ENCODE results near the gene MINDY3. TPM values are rescaled to one million over a fixed set of nuclear protein-coding genes. Genes with fewer than 3 reads are reported as not detected.

Gene MINDY3
- total and polyA plus RNA-seq, 12 donors: 10.8 to 26.0 (median 22.2) TPM

DNA sequence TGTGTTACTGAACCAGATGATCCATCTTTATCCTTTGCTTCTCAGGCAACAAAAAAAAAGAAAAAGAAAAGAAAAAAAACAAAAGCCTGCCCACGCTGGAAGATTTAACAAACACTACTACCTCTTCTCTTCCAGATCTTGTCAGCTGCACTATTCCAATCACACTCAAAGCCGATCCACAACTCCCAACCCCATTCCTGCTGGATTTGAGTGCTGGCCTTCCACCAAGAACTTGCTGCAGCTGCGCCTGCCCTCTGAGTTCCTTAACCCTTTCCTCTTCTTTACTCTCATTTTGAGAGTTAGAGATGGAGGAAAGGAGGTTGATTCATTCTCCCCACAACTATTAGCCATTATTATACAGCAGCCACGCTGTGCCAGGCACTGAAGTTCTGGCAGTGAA is 124.5 kb downstream of the MINDY3 start:
- DNase-seq: peak; percentile 17 to 38
- 28 to 32% methylated on average over 4 of the region's 4 CpGs for WGBS, 2 donors
- peak in 6 of 8 donors; percentile 34 to 73 (median 54) for ATAC-seq
- Histone ChIP-seq H3K4me3 (no peak overlapping the region), H3K27ac (no peak overlapping the region), H3K36me3 (no peaks in the 10 kb centered on the region), H3K4me1 (peaks cover 0 to 9% (median 0%) of the 10 kb centered on the region in 9 donors), H3K9me3 (peaks cover 0 to 22% (median 0%) of the 10 kb centered on the region in 11 donors), H3K27me3 (peaks cover 0 to 2% (median 0%) of the 10 kb centered on the region in 7 donors)
- TF ChIP-seq, protein P1, sequence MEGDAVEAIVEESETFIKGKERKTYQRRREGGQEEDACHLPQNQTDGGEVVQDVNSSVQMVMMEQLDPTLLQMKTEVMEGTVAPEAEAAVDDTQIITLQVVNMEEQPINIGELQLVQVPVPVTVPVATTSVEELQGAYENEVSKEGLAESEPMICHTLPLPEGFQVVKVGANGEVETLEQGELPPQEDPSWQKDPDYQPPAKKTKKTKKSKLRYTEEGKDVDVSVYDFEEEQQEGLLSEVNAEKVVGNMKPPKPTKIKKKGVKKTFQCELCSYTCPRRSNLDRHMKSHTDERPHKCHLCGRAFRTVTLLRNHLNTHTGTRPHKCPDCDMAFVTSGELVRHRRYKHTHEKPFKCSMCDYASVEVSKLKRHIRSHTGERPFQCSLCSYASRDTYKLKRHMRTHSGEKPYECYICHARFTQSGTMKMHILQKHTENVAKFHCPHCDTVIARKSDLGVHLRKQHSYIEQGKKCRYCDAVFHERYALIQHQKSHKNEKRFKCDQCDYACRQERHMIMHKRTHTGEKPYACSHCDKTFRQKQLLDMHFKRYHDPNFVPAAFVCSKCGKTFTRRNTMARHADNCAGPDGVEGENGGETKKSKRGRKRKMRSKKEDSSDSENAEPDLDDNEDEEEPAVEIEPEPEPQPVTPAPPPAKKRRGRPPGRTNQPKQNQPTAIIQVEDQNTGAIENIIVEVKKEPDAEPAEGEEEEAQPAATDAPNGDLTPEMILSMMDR (IDR thresholded peaks at IDR 0.05): no peak
- intact Hi-C loops (cut with DNase I): no loop called here

GRCh38 chr10:15730341-15730740 is 130.0 kb downstream of the MINDY3 start:
- no peak for DNase-seq
- no peaks in the 10 kb centered on the region for H3K27me3 ChIP-seq
- H3K9me3 ChIP-seq: peaks cover 0 to 37% (median 0%) of the 10 kb centered on the region in 11 donors
- H3K36me3 ChIP-seq: no peaks in the 10 kb centered on the region
- WGBS, 2 donors: 69 to 99% methylated on average over 2 of the region's 2 CpGs
- ATAC-seq: no peak
- no peak overlapping the region for H3K4me3 ChIP-seq
- intact Hi-C loops (cut with DNase I): no loop called here
- TF ChIP-seq, protein P1 (IDR thresholded peaks at IDR 0.05): no peak
- H3K27ac ChIP-seq: no peak overlapping the region
- peaks cover 0 to 3% (median 0%) of the 10 kb centered on the region in 9 donors for H3K4me1 ChIP-seq

GRCh38 chr10:15729890-15730289 is 130.4 kb downstream of the MINDY3 start:
- no peak overlapping the region for H3K27ac ChIP-seq
- H3K36me3 ChIP-seq: no peaks in the 10 kb centered on the region
- ATAC-seq: no peak
- TF ChIP-seq, protein P1 (IDR thresholded peaks at IDR 0.05): no peak
- intact Hi-C loops (cut with DNase I): loop anchor here in 7 of 10 donors (5.0 to 10.0 kb wide), 6 partner anchors 92 to 298 kb away; no protein-coding TSS in a partner anchor
- no peak overlapping the region for H3K4me3 ChIP-seq
- 87 to 89% methylated on average over 7 of the region's 7 CpGs for WGBS, 2 donors
- no peak for DNase-seq
- H3K27me3 ChIP-seq: no peaks in the 10 kb centered on the region
- no peaks in the 10 kb centered on the region for H3K4me1 ChIP-seq
- peaks cover 0 to 37% (median 0%) of the 10 kb centered on the region in 11 donors for H3K9me3 ChIP-seq

Other genes starting within 250 kb of the MINDY3 start
- 1 to 10 TPM in 8 of 10 donors, under 1 TPM in 2; 0.62 to 4.2 (median 2.1) TPM for gene ITGA8, start 140.6 kb downstream of the MINDY3 start, total RNA-seq
- gene ITGA8, start 140.6 kb downstream of the MINDY3 start, polyA plus RNA-seq: 1 to 10 TPM; 1.6 to 2.2 TPM